Measurements from ENCODE around the gene SV2C. TPM values are rescaled to one million over a fixed set of nuclear protein-coding genes. Genes with fewer than 3 reads are reported as not detected.

Gene SV2C
- total and polyA plus RNA-seq, 10 of the 15 experiments (the other 5 are each of a cell fraction or from before 2014, with no cell fraction given), result under 0.01 to 1.1 (median 0.63) TPM

DNA sequence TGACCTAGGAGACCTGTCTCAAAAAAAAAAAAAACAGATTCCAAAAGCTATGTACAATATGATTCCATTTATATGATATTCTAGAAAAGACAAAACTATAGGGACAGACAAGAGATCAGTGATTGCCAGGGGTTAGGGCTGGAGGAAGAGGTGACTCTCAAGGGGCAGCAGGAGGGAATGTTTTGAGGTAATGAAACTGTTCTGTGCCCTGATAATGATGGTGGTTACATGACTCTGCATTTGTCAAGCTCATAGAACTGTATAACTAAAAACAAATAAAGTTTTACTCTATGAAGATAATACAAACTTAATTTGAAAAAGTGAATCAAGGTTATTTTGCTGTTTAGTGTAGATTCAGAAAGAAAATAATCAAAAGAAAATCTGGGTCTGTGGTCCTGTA, 194.6 kb downstream of the SV2C start:
- BruUV-seq (replicated peaks), result no TSS peak
- RAD21 ChIA-PET (ENCODE audit: unreplicated experiment), result no interaction called here
- ATAC-seq, result no peak
- Histone ChIP-seq H3K79me2 (ENCODE audit: control insufficient read depth, insufficient read depth, low read length) (no peaks in the 10 kb centered on the region), H3K27ac (ENCODE audit: control insufficient read depth, insufficient read depth) (no peak overlapping the region), H3K4me3 (no peak overlapping the region), H3K4me2 (ENCODE audit: control insufficient read depth, insufficient read depth) (no peak overlapping the region), H2AFZ (ENCODE audit: control insufficient read depth, low read depth, low read length) (no peak overlapping the region), H3K9me3 (replicated peaks; ENCODE audit: control insufficient read depth, insufficient read depth, low read length) (peaks cover 2% of the 10 kb centered on the region; the same call in 2 of the 3 replicates), H3K27me3 (replicated peaks in 1 of 2; ENCODE audit: control insufficient read depth in 2 of 2, insufficient read depth in 2 of 2, low read length in 1 of 2) (no peaks in the 10 kb centered on the region), H3K4me1 (ENCODE audit: control insufficient read depth, insufficient read depth, low read length) (no peaks in the 10 kb centered on the region), H4K20me1 (ENCODE audit: control insufficient read depth, insufficient read depth) (no peaks in the 10 kb centered on the region), H3K9ac (ENCODE audit: control insufficient read depth, insufficient read depth, low read length) (no peak overlapping the region), H3K36me3 (ENCODE audit: control insufficient read depth in 2 of 2, insufficient read depth in 2 of 2, low read length in 1 of 2) (no peaks in the 10 kb centered on the region)
- in situ Hi-C loops (cut with MboI) (no loop called here), intact Hi-C loops (cut with micrococcal nuclease; ENCODE audit: unreplicated experiment) (no loop called here)
- SMC1A ChIA-PET (ENCODE audit: uncharacterized antibody, unreplicated experiment), result no interaction called here
- CTCF ChIA-PET, result interaction anchor here (0.9 kb wide), 1 partner anchor 360 kb away, joined by 3 read pairs; no protein-coding TSS in a partner anchor
- FAIRE-seq, result no peak
- TF ChIP-seq SIN3A (IDR thresholded peaks at IDR 0.05; ENCODE audit: low read depth, low read length) (no peak), NKRF (conservative IDR thresholded peaks at IDR 0.05) (no peak), ZBTB11 (CRISPR knock-in tag; IDR thresholded peaks at IDR 0.05) (no peak), MTA2 (IDR thresholded peaks at IDR 0.05; ENCODE audit: low read depth) (no peak), MTA3 (IDR thresholded peaks at IDR 0.05; ENCODE audit: borderline replicate concordance, low read length) (no peak), NR2C2 (IDR thresholded peaks at IDR 0.05; ENCODE audit: borderline replicate concordance, control insufficient read depth, insufficient read length, low read depth) (no peak), ZNF622 (IDR thresholded peaks at IDR 0.05) (no peak), NR2F1 (conservative IDR thresholded peaks at IDR 0.05) (no peak), TCF7 (IDR thresholded peaks at IDR 0.05; ENCODE audit: borderline replicate concordance) (no peak), ESRRA (IDR thresholded peaks at IDR 0.05; ENCODE audit: low read length) (no peak), FOS (IDR thresholded peaks at IDR 0.05; ENCODE audit: borderline replicate concordance, extremely low read depth, insufficient read length) (no peak), IRF3 (IDR thresholded peaks at IDR 0.05) (no peak), HCFC1 (IDR thresholded peaks at IDR 0.05; ENCODE audit: low read length) (no peak)
- TF ChIP-seq, protein P1, sequence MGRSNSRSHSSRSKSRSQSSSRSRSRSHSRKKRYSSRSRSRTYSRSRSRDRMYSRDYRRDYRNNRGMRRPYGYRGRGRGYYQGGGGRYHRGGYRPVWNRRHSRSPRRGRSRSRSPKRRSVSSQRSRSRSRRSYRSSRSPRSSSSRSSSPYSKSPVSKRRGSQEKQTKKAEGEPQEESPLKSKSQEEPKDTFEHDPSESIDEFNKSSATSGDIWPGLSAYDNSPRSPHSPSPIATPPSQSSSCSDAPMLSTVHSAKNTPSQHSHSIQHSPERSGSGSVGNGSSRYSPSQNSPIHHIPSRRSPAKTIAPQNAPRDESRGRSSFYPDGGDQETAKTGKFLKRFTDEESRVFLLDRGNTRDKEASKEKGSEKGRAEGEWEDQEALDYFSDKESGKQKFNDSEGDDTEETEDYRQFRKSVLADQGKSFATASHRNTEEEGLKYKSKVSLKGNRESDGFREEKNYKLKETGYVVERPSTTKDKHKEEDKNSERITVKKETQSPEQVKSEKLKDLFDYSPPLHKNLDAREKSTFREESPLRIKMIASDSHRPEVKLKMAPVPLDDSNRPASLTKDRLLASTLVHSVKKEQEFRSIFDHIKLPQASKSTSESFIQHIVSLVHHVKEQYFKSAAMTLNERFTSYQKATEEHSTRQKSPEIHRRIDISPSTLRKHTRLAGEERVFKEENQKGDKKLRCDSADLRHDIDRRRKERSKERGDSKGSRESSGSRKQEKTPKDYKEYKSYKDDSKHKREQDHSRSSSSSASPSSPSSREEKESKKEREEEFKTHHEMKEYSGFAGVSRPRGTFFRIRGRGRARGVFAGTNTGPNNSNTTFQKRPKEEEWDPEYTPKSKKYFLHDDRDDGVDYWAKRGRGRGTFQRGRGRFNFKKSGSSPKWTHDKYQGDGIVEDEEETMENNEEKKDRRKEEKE (IDR thresholded peaks at IDR 0.05), result no peak
- TF ChIP-seq, protein P2, sequence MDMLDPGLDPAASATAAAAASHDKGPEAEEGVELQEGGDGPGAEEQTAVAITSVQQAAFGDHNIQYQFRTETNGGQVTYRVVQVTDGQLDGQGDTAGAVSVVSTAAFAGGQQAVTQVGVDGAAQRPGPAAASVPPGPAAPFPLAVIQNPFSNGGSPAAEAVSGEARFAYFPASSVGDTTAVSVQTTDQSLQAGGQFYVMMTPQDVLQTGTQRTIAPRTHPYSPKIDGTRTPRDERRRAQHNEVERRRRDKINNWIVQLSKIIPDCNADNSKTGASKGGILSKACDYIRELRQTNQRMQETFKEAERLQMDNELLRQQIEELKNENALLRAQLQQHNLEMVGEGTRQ (IDR thresholded peaks at IDR 0.05; ENCODE audit: borderline replicate concordance, low read depth, low read length), result no peak
- POLR2A ChIA-PET, result no interaction called here
- no peak for DNase-seq (ENCODE audit: low read depth, low spot score)
